ENCODE results near the gene GRIA3. TPM values are rescaled to one million over a fixed set of nuclear protein-coding genes. Genes with fewer than 3 reads are reported as not detected.

GRIA3 gene
- polyA plus RNA-seq, 1 experiment, result 27.7 TPM

DNA sequence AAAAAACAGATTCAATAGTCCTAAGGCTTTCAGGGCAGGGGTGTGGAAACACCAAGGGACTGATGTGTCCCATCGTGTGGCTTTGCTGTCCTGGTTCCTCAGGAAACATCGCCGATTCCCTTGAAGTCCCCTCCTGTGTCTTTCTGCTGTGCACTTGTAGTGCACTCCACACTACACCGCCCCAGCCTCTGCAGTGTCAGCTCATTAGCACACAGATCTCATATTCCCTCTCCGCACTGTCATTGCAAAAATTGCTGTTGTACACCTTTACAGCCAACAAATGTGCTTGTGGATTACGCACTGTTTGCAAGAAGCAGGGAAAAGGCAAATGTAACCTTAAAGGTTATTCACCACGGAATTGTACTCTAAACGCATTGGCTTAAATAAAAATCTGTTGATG is 5.3 kb downstream of the GRIA3 start:
- DNase-seq (ENCODE audit: low read depth), result no peak
- TF ChIP-seq, protein P1, sequence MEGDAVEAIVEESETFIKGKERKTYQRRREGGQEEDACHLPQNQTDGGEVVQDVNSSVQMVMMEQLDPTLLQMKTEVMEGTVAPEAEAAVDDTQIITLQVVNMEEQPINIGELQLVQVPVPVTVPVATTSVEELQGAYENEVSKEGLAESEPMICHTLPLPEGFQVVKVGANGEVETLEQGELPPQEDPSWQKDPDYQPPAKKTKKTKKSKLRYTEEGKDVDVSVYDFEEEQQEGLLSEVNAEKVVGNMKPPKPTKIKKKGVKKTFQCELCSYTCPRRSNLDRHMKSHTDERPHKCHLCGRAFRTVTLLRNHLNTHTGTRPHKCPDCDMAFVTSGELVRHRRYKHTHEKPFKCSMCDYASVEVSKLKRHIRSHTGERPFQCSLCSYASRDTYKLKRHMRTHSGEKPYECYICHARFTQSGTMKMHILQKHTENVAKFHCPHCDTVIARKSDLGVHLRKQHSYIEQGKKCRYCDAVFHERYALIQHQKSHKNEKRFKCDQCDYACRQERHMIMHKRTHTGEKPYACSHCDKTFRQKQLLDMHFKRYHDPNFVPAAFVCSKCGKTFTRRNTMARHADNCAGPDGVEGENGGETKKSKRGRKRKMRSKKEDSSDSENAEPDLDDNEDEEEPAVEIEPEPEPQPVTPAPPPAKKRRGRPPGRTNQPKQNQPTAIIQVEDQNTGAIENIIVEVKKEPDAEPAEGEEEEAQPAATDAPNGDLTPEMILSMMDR (IDR thresholded peaks at IDR 0.05; ENCODE audit: insufficient read depth, low read depth, low read length), result no peak
- ChIA-PET CTCF (no interaction called here), POLR2A (no interaction called here)
- no peaks in the 10 kb centered on the region for H3K36me3 ChIP-seq (ENCODE audit: control insufficient read depth, insufficient read depth, low read length)
- no peaks in the 10 kb centered on the region for H3K27me3 ChIP-seq (ENCODE audit: control insufficient read depth, insufficient read depth, low read length)
- H3K4me3 ChIP-seq (ENCODE audit: low read depth, low read length), result no peak overlapping the region

DNA sequence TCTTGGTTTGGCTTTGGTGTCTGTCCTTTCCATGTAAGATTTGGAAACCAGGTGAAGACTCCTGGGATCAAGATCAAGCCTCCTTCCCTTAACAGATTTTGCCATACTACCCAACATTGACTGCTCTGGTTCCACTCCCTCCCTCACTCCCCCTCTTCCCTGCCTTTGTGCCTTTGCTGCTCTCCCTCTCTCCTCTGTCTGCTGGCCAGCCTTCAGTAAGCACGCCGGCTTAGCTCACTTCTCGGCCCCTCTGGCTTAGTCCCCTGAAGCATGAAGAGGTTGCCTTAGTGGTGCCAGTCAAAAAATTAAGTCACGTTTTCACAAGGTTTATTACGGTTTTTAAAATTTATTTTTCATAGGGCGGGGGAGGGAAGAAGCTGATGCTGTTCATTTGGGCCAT is 6.0 kb downstream of the GRIA3 start:
- no peaks in the 10 kb centered on the region for H3K36me3 ChIP-seq (ENCODE audit: control insufficient read depth, insufficient read depth, low read length)
- no peak for DNase-seq (ENCODE audit: low read depth)
- H3K4me3 ChIP-seq (ENCODE audit: low read depth, low read length), result no peak overlapping the region
- POLR2A ChIA-PET, result no interaction called here
- H3K27me3 ChIP-seq (ENCODE audit: control insufficient read depth, insufficient read depth, low read length), result no peaks in the 10 kb centered on the region
- CTCF ChIA-PET, result no interaction called here
- TF ChIP-seq, protein P1 (IDR thresholded peaks at IDR 0.05; ENCODE audit: insufficient read depth, low read depth, low read length), result no peak

DNA sequence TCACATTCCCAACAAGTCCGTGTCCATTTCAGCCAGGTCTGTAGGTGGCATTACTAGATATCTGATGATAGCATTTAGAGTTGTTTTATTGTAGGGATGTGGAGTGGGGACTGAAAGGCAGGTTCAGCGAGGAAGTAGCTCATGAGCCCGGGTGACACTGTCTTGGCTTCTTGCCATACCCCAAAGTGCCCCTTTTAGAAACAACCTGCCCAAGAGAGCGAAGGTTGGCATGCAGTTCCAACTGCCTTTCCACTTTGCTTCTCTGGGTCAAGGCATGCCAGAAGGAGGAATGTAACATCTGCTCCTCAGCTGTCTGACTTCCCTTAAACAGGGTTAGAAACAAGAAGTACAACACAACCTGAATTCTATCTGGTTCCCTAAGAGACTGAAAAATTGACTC is 9.0 kb downstream of the GRIA3 start:
- H3K27me3 ChIP-seq (ENCODE audit: control insufficient read depth, insufficient read depth, low read length), result no peaks in the 10 kb centered on the region
- H3K36me3 ChIP-seq (ENCODE audit: control insufficient read depth, insufficient read depth, low read length), result no peaks in the 10 kb centered on the region
- ChIA-PET POLR2A (no interaction called here), CTCF (no interaction called here)
- TF ChIP-seq, protein P1 (IDR thresholded peaks at IDR 0.05; ENCODE audit: insufficient read depth, low read depth, low read length), result no peak
- no peak overlapping the region for H3K4me3 ChIP-seq (ENCODE audit: low read depth, low read length)
- DNase-seq (ENCODE audit: low read depth), result no peak

DNA sequence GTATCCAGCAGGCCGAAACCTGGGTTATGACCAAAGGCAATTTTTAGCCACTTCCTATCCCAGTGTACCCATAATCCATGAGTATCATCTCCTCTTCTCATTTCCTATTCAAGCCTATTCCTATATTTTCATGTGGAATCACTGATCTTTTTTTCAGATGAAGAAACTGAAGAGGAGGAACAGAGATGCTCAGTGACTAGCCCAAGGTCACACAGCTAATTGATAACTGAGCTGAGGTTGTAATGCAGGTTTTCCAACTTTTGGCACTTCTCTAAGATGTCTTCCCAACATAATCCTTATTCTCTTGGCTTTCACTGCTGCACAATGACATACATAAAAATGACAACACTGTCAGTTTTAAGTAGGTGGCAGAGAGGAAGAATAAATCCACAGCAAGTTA is 15.3 kb downstream of the GRIA3 start:
- no peaks in the 10 kb centered on the region for H3K36me3 ChIP-seq (ENCODE audit: control insufficient read depth, insufficient read depth, low read length)
- ChIA-PET POLR2A (no interaction called here), CTCF (no interaction called here)
- TF ChIP-seq, protein P1 (IDR thresholded peaks at IDR 0.05; ENCODE audit: insufficient read depth, low read depth, low read length), result no peak
- no peaks in the 10 kb centered on the region for H3K27me3 ChIP-seq (ENCODE audit: control insufficient read depth, insufficient read depth, low read length)
- no peak for DNase-seq (ENCODE audit: low read depth)
- H3K4me3 ChIP-seq (ENCODE audit: low read depth, low read length), result no peak overlapping the region

DNA sequence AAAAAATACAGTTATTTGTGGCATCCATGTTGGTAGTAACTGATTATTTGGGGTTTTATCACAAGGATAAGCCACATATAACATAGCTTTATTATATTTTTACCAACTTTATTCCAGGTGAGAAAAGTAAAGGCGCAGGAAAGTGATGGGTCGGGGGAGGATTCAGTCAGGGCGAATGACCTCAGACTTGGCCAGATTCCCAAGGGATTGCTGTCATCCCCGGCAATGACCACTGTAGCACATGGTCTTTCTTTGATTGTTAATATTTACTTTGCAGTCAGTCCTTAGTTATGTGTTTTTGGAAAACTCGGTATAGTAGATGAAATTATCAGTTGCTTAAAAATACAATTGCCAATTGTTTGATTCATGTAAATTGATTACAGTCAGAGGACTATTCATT is 17.6 kb downstream of the GRIA3 start:
- DNase-seq (ENCODE audit: low read depth), result no peak
- H3K4me3 ChIP-seq (ENCODE audit: low read depth, low read length), result no peak overlapping the region
- TF ChIP-seq, protein P1 (IDR thresholded peaks at IDR 0.05; ENCODE audit: insufficient read depth, low read depth, low read length), result no peak
- ChIA-PET POLR2A (no interaction called here), CTCF (no interaction called here)
- H3K36me3 ChIP-seq (ENCODE audit: control insufficient read depth, insufficient read depth, low read length), result no peaks in the 10 kb centered on the region
- H3K27me3 ChIP-seq (ENCODE audit: control insufficient read depth, insufficient read depth, low read length), result no peaks in the 10 kb centered on the region

Measured in BJ (cell line).